HL-60 (cell line): ENCODE results near the gene PHF14.

Experiments
- DNase-seq, 2 experiments: peaks; one replicate each; pipeline ENCODE4 v3.0.0-alpha.2; 2010 to 2020; ENCODE audit warnings: low read depth in 1 of 2, low spot score in 1 of 2
- H3K27ac ChIP-seq: fragments of 250-450 bp; sonication (Bioruptor Pico); replicated peaks from 2 replicates; pipeline ENCODE4 v1.5.1; 2020; ENCODE audit warnings: mild to moderate bottlenecking, moderate library complexity
- H3K27me3 ChIP-seq: fragments of 250-450 bp; sonication (Bioruptor Pico); 2 replicates; pipeline ENCODE4 v1.5.1; 2021; ENCODE audit warnings: mild to moderate bottlenecking, moderate library complexity; ENCODE audit not compliant: insufficient read depth, poor library complexity, severe bottlenecking
- H3K4me3 ChIP-seq: replicated peaks from 2 replicates; pipeline ENCODE4 v1.5.1; 2011; ENCODE audit warnings: mild to moderate bottlenecking, control low read depth, low read length; ENCODE audit not compliant: insufficient read depth
- CTCF ChIP-seq: IDR thresholded peaks from one replicate; pipeline ENCODE4 v1.5.1; 2011; ENCODE audit warnings: low read length, control low read depth, inconsistent platforms; ENCODE audit not compliant: insufficient read depth
- GABPA ChIP-seq: IDR thresholded peaks from 2 replicates; pipeline ENCODE4 v1.6.1; 2012; ENCODE audit warnings: low read depth
- POLR2AphosphoS5 ChIP-seq: IDR thresholded peaks from 2 replicates; pipeline ENCODE4 v1.6.1; 2012; ENCODE audit warnings: low read depth
- REST ChIP-seq: IDR thresholded peaks from 2 replicates; pipeline ENCODE4 v1.6.1; 2012; ENCODE audit warnings: low read depth; ENCODE audit not compliant: insufficient replicate concordance
- SPI1 ChIP-seq: IDR thresholded peaks from 2 replicates; pipeline ENCODE4 v1.6.1; 2012; ENCODE audit warnings: low read depth, mild to moderate bottlenecking, borderline replicate concordance

PHF14 gene

GRCh38 chr7:11195502-11195901 is 221.8 kb downstream of the PHF14 start:
- TF ChIP-seq CTCF (no peak), POLR2AphosphoS5 (no peak), REST (no peak), SPI1 (no peak), GABPA (no peak)
- no peak overlapping the region for H3K27ac ChIP-seq
- no peak overlapping the region for H3K4me3 ChIP-seq
- H3K27me3 ChIP-seq, result no peaks in the 10 kb centered on the region
- DNase-seq, result no peak

GRCh38 chr7:11196143-11196542 is 222.5 kb downstream of the PHF14 start:
- no peaks in the 10 kb centered on the region for H3K27me3 ChIP-seq
- no peak overlapping the region for H3K27ac ChIP-seq
- TF ChIP-seq CTCF (no peak), GABPA (no peak), SPI1 (no peak), POLR2AphosphoS5 (no peak), REST (no peak)
- no peak for DNase-seq
- no peak overlapping the region for H3K4me3 ChIP-seq

GRCh38 chr7:11203224-11203623 is 229.6 kb downstream of the PHF14 start:
- no peak for DNase-seq
- H3K27ac ChIP-seq, result no peak overlapping the region
- TF ChIP-seq GABPA, result no peak
- TF ChIP-seq POLR2AphosphoS5, result no peak
- TF ChIP-seq CTCF, result no peak
- no peak for TF ChIP-seq REST
- TF ChIP-seq SPI1, result no peak
- no peak overlapping the region for H3K4me3 ChIP-seq
- no peaks in the 10 kb centered on the region for H3K27me3 ChIP-seq
